Neural cell (in vitro differentiated cells): ENCODE measurements around the gene CCDC7. TPM values are rescaled to one million over a fixed set of nuclear protein-coding genes. Genes with fewer than 3 reads are reported as not detected.

Experiments
- H2AFZ ChIP-seq: fragments of 200-600, 300-800 bp; sonication (generic), shearing (Covaris generic); 2 replicates; pipeline ENCODE4 v1.6.0; 2014; ENCODE audit warnings: low read depth, mild to moderate bottlenecking, antibody characterized with exemption, low read length, moderate library complexity
- H3F3A ChIP-seq: fragments of 200-600 bp; shearing (Covaris generic); 2 replicates; pipeline ENCODE4 v1.6.1; 2016; ENCODE audit warnings: mild to moderate bottlenecking, moderate library complexity, mixed read lengths, antibody characterized with exemption, low read length; ENCODE audit not compliant: insufficient read depth, poor library complexity, severe bottlenecking
- H3K27ac ChIP-seq: fragments of 200-600, 300-800 bp; sonication (generic), shearing (Covaris generic); 2 replicates; pipeline ENCODE4 v1.5.1; 2014; ENCODE audit warnings: mild to moderate bottlenecking, low read length, moderate library complexity
- H3K27me3 ChIP-seq: fragments of 300-800, 200-600 bp; sonication (generic), shearing (Covaris generic); 2 replicates; pipeline ENCODE4 v1.6.0; 2014; ENCODE audit warnings: mild to moderate bottlenecking, low read depth, low read length, moderate library complexity; ENCODE audit not compliant: insufficient read depth
- H3K36me3 ChIP-seq: fragments of 300-800, 200-600 bp; sonication (generic), shearing (Covaris generic); 2 replicates; pipeline ENCODE4 v1.5.1; 2014; ENCODE audit warnings: mild to moderate bottlenecking, antibody characterized with exemption, low read length, moderate library complexity; ENCODE audit not compliant: insufficient read depth
- H3K4me2 ChIP-seq: fragments of 300-800, 200-600 bp; sonication (generic), shearing (Covaris generic); 2 replicates; pipeline ENCODE4 v1.6.0; 2014; ENCODE audit warnings: mild to moderate bottlenecking, low read length
- H3K4me3 ChIP-seq: fragments of 300-800, 200-600 bp; sonication (generic), shearing (Covaris generic); 2 replicates; pipeline ENCODE4 v1.5.1; 2014; ENCODE audit warnings: mild to moderate bottlenecking, low read length, moderate library complexity
- H3K79me2 ChIP-seq: fragments of 200-600 bp; shearing (Covaris generic); replicated peaks from 2 replicates; pipeline ENCODE4 v1.6.0; 2014; ENCODE audit warnings: mild to moderate bottlenecking, low read length, moderate library complexity; ENCODE audit not compliant: insufficient read depth
- H3K9ac ChIP-seq: fragments of 300-800, 200-600 bp; sonication (generic), shearing (Covaris generic); 2 replicates; pipeline ENCODE4 v1.6.1; 2016; ENCODE audit warnings: mild to moderate bottlenecking, low read length, mixed read lengths
- H3K9me2 ChIP-seq: fragments of 200-600 bp; shearing (Covaris generic); 2 replicates; pipeline ENCODE4 v1.6.1; 2016; ENCODE audit warnings: mild to moderate bottlenecking, low read length, mixed read lengths; ENCODE audit not compliant: insufficient read depth
- H3K9me3 ChIP-seq: fragments of 200-600, 300-800 bp; sonication (generic), shearing (Covaris generic); 2 replicates; pipeline ENCODE4 v1.6.1; 2016; ENCODE audit warnings: mild to moderate bottlenecking, mixed run types, low read length, moderate library complexity, mixed read lengths
- H4K20me1 ChIP-seq: fragments of 200-600 bp; shearing (Covaris generic); 2 replicates; pipeline ENCODE4 v1.6.1; 2016; ENCODE audit warnings: mild to moderate bottlenecking, mixed run types; ENCODE audit not compliant: insufficient read depth
- EP300 ChIP-seq: fragments of 450-650 bp; conservative IDR thresholded peaks from 2 replicates; pipeline ENCODE4 v1.6.1; 2014; ENCODE audit warnings: antibody characterized with exemption, mild to moderate bottlenecking, moderate library complexity; ENCODE audit not compliant: poor library complexity, severe bottlenecking
- EZH2 ChIP-seq: fragments of 200-600, 300-800 bp; shearing (Covaris generic), sonication (generic); IDR thresholded peaks from 2 replicates; pipeline ENCODE4 v1.6.1; 2014; ENCODE audit warnings: antibody characterized with exemption, low read length, borderline replicate concordance, mild to moderate bottlenecking; ENCODE audit not compliant: insufficient read depth, poor library complexity, severe bottlenecking
- MXI1 ChIP-seq: fragments of 450-650 bp; conservative IDR thresholded peaks from 2 replicates; pipeline ENCODE4 v1.6.1; 2014; ENCODE audit warnings: antibody characterized with exemption, mild to moderate bottlenecking; ENCODE audit not compliant: poor library complexity, severe bottlenecking
- POLR2AphosphoS5 ChIP-seq: IDR thresholded peaks from 2 replicates; pipeline ENCODE4 v1.6.1; 2012
- RAD21 ChIP-seq: fragments of 450-650 bp; conservative IDR thresholded peaks from 2 replicates; pipeline ENCODE4 v1.6.1; 2014; ENCODE audit warnings: antibody characterized with exemption, mild to moderate bottlenecking, moderate library complexity
- SMC3 ChIP-seq: fragments of 450-650 bp; conservative IDR thresholded peaks from 2 replicates; pipeline ENCODE4 v1.6.1; 2014; ENCODE audit warnings: antibody characterized with exemption, mild to moderate bottlenecking, moderate library complexity; ENCODE audit not compliant: poor library complexity
- TAF1 ChIP-seq: IDR thresholded peaks from 2 replicates; pipeline ENCODE4 v1.6.1; 2012; ENCODE audit warnings: low read depth
- polyA plus RNA-seq: library from polyadenylated mRNA; depleted of rRNA; stranded (reverse); fragments of >200 nt; gene quantifications from 2 replicates; pipeline ENCODE4 v1.2.3, GENCODE V29; 2014
- TF ChIP-seq, protein P1 (sequence below): IDR thresholded peaks from 2 replicates; pipeline ENCODE4 v1.6.1; 2012; ENCODE audit warnings: borderline replicate concordance
- TF ChIP-seq, protein P2 (sequence below): fragments of 450-650 bp; IDR thresholded peaks from 2 replicates; pipeline ENCODE4 v1.5.1; 2014; ENCODE audit warnings: antibody characterized with exemption, mild to moderate bottlenecking, moderate library complexity; ENCODE audit not compliant: poor library complexity, severe bottlenecking

CCDC7 gene
- polyA plus RNA-seq, 1 donor from 2014 or later = 5.1 TPM

DNA sequence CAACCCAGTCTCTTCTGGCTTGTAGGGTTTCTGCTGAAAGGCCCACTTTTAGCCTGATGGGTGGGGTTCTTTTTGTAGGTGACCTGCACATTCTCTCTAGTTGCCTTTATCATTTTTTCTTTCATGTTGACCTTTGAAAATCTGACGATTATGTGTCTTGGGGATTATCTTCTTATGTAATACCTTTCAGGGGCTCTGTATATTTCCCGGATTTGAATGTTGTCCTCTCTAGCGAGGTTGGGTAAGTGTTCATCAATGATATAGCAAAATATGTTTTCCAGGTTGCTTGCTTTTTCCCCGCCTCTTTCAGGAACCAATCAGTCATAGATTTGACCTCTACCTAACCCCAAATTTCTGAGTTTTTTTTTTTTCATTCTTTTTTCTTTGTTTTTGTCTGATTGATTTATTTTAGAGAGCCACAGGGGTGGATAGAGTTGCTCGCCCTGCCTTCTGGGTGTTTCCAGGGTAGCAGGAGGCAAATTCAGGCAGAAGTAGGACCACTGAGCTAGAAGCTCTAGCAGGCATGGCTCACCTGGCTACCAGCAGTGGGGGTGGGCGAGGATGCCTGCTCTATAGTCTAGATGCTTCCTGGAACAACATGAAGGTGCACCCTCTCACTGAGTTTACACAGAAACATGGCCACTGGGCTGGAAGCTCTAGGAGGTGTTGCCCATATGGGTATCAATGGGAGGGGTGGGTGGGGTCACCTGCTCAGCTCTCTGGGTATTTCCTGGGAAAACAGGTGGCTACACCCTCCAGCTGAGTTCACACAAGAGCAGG is 94.9 kb downstream of the CCDC7 start:
- Histone ChIP-seq H3K9ac (no peak overlapping the region), H3K4me3 (no peak overlapping the region), H3K4me2 (no peak overlapping the region), H3F3A (no peaks in the 10 kb centered on the region), H3K27me3 (no peaks in the 10 kb centered on the region), H3K79me2 (no peaks in the 10 kb centered on the region), H3K9me2 (no peaks in the 10 kb centered on the region), H3K27ac (no peak overlapping the region), H4K20me1 (no peaks in the 10 kb centered on the region), H2AFZ (no peak overlapping the region), H3K36me3 (no peaks in the 10 kb centered on the region), H3K9me3 (no peaks in the 10 kb centered on the region)
- TF ChIP-seq SMC3 (no peak), EZH2 (no peak), POLR2AphosphoS5 (no peak), MXI1 (no peak), TAF1 (no peak), RAD21 (no peak), EP300 (no peak)
- TF ChIP-seq, protein P1, sequence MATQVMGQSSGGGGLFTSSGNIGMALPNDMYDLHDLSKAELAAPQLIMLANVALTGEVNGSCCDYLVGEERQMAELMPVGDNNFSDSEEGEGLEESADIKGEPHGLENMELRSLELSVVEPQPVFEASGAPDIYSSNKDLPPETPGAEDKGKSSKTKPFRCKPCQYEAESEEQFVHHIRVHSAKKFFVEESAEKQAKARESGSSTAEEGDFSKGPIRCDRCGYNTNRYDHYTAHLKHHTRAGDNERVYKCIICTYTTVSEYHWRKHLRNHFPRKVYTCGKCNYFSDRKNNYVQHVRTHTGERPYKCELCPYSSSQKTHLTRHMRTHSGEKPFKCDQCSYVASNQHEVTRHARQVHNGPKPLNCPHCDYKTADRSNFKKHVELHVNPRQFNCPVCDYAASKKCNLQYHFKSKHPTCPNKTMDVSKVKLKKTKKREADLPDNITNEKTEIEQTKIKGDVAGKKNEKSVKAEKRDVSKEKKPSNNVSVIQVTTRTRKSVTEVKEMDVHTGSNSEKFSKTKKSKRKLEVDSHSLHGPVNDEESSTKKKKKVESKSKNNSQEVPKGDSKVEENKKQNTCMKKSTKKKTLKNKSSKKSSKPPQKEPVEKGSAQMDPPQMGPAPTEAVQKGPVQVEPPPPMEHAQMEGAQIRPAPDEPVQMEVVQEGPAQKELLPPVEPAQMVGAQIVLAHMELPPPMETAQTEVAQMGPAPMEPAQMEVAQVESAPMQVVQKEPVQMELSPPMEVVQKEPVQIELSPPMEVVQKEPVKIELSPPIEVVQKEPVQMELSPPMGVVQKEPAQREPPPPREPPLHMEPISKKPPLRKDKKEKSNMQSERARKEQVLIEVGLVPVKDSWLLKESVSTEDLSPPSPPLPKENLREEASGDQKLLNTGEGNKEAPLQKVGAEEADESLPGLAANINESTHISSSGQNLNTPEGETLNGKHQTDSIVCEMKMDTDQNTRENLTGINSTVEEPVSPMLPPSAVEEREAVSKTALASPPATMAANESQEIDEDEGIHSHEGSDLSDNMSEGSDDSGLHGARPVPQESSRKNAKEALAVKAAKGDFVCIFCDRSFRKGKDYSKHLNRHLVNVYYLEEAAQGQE = no peak
- TF ChIP-seq, protein P2, sequence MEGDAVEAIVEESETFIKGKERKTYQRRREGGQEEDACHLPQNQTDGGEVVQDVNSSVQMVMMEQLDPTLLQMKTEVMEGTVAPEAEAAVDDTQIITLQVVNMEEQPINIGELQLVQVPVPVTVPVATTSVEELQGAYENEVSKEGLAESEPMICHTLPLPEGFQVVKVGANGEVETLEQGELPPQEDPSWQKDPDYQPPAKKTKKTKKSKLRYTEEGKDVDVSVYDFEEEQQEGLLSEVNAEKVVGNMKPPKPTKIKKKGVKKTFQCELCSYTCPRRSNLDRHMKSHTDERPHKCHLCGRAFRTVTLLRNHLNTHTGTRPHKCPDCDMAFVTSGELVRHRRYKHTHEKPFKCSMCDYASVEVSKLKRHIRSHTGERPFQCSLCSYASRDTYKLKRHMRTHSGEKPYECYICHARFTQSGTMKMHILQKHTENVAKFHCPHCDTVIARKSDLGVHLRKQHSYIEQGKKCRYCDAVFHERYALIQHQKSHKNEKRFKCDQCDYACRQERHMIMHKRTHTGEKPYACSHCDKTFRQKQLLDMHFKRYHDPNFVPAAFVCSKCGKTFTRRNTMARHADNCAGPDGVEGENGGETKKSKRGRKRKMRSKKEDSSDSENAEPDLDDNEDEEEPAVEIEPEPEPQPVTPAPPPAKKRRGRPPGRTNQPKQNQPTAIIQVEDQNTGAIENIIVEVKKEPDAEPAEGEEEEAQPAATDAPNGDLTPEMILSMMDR = no peak

DNA sequence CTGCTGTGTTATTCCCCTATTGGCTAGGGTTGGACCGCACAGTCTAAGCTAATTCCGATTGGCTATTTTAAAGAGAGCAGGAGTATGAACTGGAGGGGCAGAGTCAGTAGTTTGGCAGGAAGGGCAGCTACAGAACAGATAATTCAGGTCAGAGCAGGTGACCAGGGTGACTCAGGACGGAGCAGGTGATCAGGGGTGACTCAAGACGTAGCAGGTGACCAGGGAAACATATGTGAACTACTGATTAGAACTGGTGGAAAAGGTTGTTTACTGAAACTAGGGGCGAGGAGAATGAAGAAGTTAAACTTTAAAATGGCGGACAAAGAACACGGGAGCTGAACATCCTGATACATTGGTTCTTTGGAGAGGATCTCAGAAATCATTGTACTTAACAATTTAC is 102.3 kb downstream of the CCDC7 start:
- no peaks in the 10 kb centered on the region for H3F3A ChIP-seq
- no peaks in the 10 kb centered on the region for H4K20me1 ChIP-seq
- no peaks in the 10 kb centered on the region for H3K79me2 ChIP-seq
- no peak overlapping the region for H2AFZ ChIP-seq
- no peaks in the 10 kb centered on the region for H3K9me2 ChIP-seq
- H3K27me3 ChIP-seq = no peaks in the 10 kb centered on the region
- no peak overlapping the region for H3K4me2 ChIP-seq
- H3K36me3 ChIP-seq = no peaks in the 10 kb centered on the region
- no peak overlapping the region for H3K27ac ChIP-seq
- no peak for TF ChIP-seq MXI1
- no peak for TF ChIP-seq EZH2
- TF ChIP-seq, protein P1 = no peak
- no peak for TF ChIP-seq RAD21
- no peak for TF ChIP-seq SMC3
- TF ChIP-seq TAF1 = no peak
- TF ChIP-seq EP300 = no peak
- TF ChIP-seq POLR2AphosphoS5 = no peak
- TF ChIP-seq, protein P2 = no peak
- no peak overlapping the region for H3K4me3 ChIP-seq
- H3K9ac ChIP-seq = no peak overlapping the region
- no peaks in the 10 kb centered on the region for H3K9me3 ChIP-seq
